Activated CD4-positive, alpha-beta T cell treated with anti-CD3 and anti-CD28 coated beads, Interleukin-2, Interleukin-4, amounts not matched to agents 100 ng/mL and 50 ng/mL, durations not matched to agents 16 hours and 8 hours (primary cell): ENCODE results near the gene WWC1.
"Not testable (repeated sequence)": the region's sequence is repeated elsewhere in the genome, so short reads cannot be mapped to it uniquely, and the experiment has no call there.

ENCODE experiments used
- DNase-seq: peaks from one replicate; pipeline ENCODE4 v3.0.0-alpha.2; 2020; ENCODE audit warnings: low spot score

The WWC1 gene

GRCh38 chr5:168334695-168335094, 43.2 kb downstream of the WWC1 start:
- no peak for DNase-seq

GRCh38 chr5:168337361-168337760, 45.9 kb downstream of the WWC1 start:
- no peak for DNase-seq

GRCh38 chr5:168339109-168339771, 47.8 kb downstream of the WWC1 start:
- no peak for DNase-seq

GRCh38 chr5:168339772-168340140, 48.3 kb downstream of the WWC1 start:
- DNase-seq: not testable (repeated sequence)

- no peak for DNase-seq
These were observed 49.0 kb downstream of the WWC1 start for GRCh38 chr5:168340487-168340886.

- no peak for DNase-seq
These were observed 49.7 kb downstream of the WWC1 start for GRCh38 chr5:168341178-168341577.

GRCh38 chr5:168342151-168342825, 50.8 kb downstream of the WWC1 start:
- DNase-seq: no peak

GRCh38 chr5:168342985-168343384, 51.5 kb downstream of the WWC1 start:
- no peak for DNase-seq

- DNase-seq: no peak
These were observed 55.0 kb downstream of the WWC1 start for GRCh38 chr5:168346417-168346816.

GRCh38 chr5:168347368-168348083, 56.1 kb downstream of the WWC1 start:
- DNase-seq: no peak

- no peak for DNase-seq
These were observed 56.6 kb downstream of the WWC1 start for GRCh38 chr5:168348084-168348414.

- no peak for DNase-seq
These were observed 58.9 kb downstream of the WWC1 start for GRCh38 chr5:168350315-168350714.

- DNase-seq: no peak
These were observed 61.9 kb downstream of the WWC1 start for GRCh38 chr5:168353216-168353957.

GRCh38 chr5:168354397-168354796, 63.0 kb downstream of the WWC1 start:
- DNase-seq: no peak

GRCh38 chr5:168356171-168356570, 64.7 kb downstream of the WWC1 start:
- no peak for DNase-seq

- DNase-seq: no peak
These were observed 65.1 kb downstream of the WWC1 start for GRCh38 chr5:168356592-168356991.

- DNase-seq: no peak
These were observed 66.4 kb downstream of the WWC1 start for GRCh38 chr5:168357876-168358275.

GRCh38 chr5:168359820-168360460, 68.5 kb downstream of the WWC1 start:
- no peak for DNase-seq

- no peak for DNase-seq
These were observed 69.3 kb downstream of the WWC1 start for GRCh38 chr5:168360521-168361285.

GRCh38 chr5:168362097-168362885, 70.8 kb downstream of the WWC1 start:
- DNase-seq: no peak
